HEK293 (cell line): ENCODE data around the gene SYCN.

ENCODE experiments used
- TCF7L2 ChIP-seq: IDR thresholded peaks from 2 replicates; pipeline ENCODE4 v1.6.1; 2011; ENCODE audit warnings: low read depth, mild to moderate bottlenecking, inconsistent platforms, low read length, moderate library complexity, borderline replicate concordance
- YY1 ChIP-seq: fragments of 450-650 bp; formaldehyde crosslinking; IDR thresholded peaks from 2 replicates; pipeline ENCODE4 v1.5.1; 2018; ENCODE audit warnings: missing biosample characterization, missing genetic modification characterization
- ZBTB7A ChIP-seq: fragments of 450-650 bp; formaldehyde crosslinking; IDR thresholded peaks from 2 replicates; pipeline ENCODE4 v1.5.1; 2016; ENCODE audit warnings: low read depth, missing biosample characterization, missing genetic modification characterization
- ZNF146 ChIP-seq: fragments of 450-650 bp; formaldehyde crosslinking; IDR thresholded peaks from 2 replicates; pipeline ENCODE4 v1.5.1; 2016; ENCODE audit warnings: missing biosample characterization, missing genetic modification characterization
- ZNF76 ChIP-seq: fragments of 450-650 bp; formaldehyde crosslinking; IDR thresholded peaks from 2 replicates; pipeline ENCODE4; 2016; ENCODE audit warnings: low read depth, missing biosample characterization, missing genetic modification characterization, borderline replicate concordance
- ZSCAN30 ChIP-seq: fragments of 450-650 bp; IDR thresholded peaks from 2 replicates; pipeline ENCODE4 v1.5.1; 2018; ENCODE audit warnings: missing biosample characterization, mild to moderate bottlenecking, missing genetic modification characterization, moderate library complexity
- TF ChIP-seq, protein P1 (sequence below): fragments of 450-650 bp; formaldehyde crosslinking; IDR thresholded peaks from 2 replicates; pipeline ENCODE4 v1.5.1; 2016; ENCODE audit warnings: missing biosample characterization, missing genetic modification characterization

DNA sequence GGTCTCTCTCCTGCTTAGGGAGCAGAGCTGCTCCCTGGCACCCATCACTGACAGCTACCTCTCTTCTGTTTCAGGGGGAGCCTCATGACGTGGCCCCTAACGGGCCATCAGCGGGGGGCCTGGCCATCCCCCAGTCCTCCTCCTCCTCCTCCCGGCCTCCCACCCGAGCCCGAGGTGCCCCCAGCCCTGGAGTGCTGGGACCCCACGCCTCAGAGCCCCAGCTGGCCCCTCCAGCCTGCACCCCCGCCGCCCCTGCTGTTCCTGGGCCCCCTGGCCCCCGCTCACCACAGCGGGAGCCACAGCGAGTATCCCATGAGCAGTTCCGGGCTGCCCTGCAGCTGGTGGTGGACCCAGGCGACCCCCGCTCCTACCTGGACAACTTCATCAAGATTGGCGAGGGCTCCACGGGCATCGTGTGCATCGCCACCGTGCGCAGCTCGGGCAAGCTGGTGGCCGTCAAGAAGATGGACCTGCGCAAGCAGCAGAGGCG lies 30.5 kb downstream of the SYCN start:
- TF ChIP-seq, protein P1, sequence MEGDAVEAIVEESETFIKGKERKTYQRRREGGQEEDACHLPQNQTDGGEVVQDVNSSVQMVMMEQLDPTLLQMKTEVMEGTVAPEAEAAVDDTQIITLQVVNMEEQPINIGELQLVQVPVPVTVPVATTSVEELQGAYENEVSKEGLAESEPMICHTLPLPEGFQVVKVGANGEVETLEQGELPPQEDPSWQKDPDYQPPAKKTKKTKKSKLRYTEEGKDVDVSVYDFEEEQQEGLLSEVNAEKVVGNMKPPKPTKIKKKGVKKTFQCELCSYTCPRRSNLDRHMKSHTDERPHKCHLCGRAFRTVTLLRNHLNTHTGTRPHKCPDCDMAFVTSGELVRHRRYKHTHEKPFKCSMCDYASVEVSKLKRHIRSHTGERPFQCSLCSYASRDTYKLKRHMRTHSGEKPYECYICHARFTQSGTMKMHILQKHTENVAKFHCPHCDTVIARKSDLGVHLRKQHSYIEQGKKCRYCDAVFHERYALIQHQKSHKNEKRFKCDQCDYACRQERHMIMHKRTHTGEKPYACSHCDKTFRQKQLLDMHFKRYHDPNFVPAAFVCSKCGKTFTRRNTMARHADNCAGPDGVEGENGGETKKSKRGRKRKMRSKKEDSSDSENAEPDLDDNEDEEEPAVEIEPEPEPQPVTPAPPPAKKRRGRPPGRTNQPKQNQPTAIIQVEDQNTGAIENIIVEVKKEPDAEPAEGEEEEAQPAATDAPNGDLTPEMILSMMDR: no peak
- peak; percentile 32; the same call in 1 of the 2 replicates for TF ChIP-seq ZBTB7A (tag by site-specific recombination)
- TF ChIP-seq ZNF76 (tag by site-specific recombination): no peak
- no peak for TF ChIP-seq ZSCAN30 (tag by site-specific recombination)
- no peak for TF ChIP-seq YY1 (tag by site-specific recombination)
- TF ChIP-seq ZNF146: no peak
- TF ChIP-seq TCF7L2: no peak
